Epithelial cell of proximal tubule (primary cell): ENCODE data around the gene FAM114A1. TPM values are rescaled to one million over a fixed set of nuclear protein-coding genes. Genes with fewer than 3 reads are reported as not detected.
"Not testable (repeated sequence)": the region's sequence is repeated elsewhere in the genome, so short reads cannot be mapped to it uniquely, and the experiment has no call there.

ENCODE experiments used
- DNase-seq: peaks from one replicate; pipeline ENCODE4 v3.0.0-alpha.2; 2011; ENCODE audit warnings: low read depth
- H3K4me3 ChIP-seq: 2 replicates; pipeline ENCODE4 v1.5.1; 2011; ENCODE audit warnings: low read depth, mild to moderate bottlenecking, low read length
- total RNA-seq: library from RNA; depleted of rRNA; stranded (reverse); fragments of >200 nt; gene quantifications from 2 replicates; pipeline ENCODE4 v1.2.3, GENCODE V29; 2015
- TF ChIP-seq, protein P1 (sequence below): conservative IDR thresholded peaks from 2 replicates; pipeline ENCODE4 v1.5.1; 2012; ENCODE audit warnings: low read depth, mild to moderate bottlenecking, low read length

FAM114A1 gene
- total RNA-seq, 1 donor from 2014 or later = 61.5 TPM

DNA sequence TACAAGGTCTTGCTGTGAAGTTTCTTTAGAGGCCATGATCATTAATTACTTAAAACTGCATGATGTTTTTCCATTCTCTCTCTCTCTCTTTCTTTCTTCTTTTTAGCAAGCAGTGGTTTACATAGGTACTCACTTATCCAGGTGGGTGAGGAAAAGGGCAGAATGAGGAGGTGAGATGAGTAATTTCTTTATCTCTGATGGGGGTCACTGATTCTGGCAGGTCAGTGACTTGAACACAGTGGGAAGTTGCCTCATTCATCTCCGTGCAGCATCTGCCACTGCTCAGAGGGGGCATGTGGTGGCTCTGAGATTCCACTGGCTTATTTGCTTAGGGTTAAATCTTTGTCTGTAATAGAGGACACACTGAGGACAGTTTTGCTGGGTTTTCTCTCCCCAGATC, 62.6 kb downstream of the FAM114A1 start:
- no peak overlapping the region for H3K4me3 ChIP-seq
- no peak for DNase-seq
- TF ChIP-seq, protein P1, sequence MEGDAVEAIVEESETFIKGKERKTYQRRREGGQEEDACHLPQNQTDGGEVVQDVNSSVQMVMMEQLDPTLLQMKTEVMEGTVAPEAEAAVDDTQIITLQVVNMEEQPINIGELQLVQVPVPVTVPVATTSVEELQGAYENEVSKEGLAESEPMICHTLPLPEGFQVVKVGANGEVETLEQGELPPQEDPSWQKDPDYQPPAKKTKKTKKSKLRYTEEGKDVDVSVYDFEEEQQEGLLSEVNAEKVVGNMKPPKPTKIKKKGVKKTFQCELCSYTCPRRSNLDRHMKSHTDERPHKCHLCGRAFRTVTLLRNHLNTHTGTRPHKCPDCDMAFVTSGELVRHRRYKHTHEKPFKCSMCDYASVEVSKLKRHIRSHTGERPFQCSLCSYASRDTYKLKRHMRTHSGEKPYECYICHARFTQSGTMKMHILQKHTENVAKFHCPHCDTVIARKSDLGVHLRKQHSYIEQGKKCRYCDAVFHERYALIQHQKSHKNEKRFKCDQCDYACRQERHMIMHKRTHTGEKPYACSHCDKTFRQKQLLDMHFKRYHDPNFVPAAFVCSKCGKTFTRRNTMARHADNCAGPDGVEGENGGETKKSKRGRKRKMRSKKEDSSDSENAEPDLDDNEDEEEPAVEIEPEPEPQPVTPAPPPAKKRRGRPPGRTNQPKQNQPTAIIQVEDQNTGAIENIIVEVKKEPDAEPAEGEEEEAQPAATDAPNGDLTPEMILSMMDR = no peak

DNA sequence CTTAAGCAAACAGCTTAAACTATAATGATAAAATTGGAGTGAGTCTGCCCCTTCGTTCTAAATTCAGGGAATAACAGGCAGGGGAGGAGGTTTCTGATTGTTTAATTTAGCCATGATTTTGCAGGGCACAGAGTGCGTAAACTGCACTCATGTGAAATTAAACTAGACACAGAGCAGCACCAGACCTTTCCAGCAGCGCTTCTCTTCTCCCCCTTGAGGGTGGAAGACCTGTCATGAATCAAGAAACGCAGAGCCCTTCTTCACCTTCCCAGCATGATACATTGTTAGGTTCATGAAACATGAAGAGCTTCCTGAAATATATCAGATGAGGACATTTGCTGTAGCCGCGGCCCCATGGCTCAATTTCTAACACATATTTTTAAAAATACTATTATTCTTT, 63.1 kb downstream of the FAM114A1 start:
- TF ChIP-seq, protein P1 = no peak
- no peak overlapping the region for H3K4me3 ChIP-seq
- no peak for DNase-seq

DNA sequence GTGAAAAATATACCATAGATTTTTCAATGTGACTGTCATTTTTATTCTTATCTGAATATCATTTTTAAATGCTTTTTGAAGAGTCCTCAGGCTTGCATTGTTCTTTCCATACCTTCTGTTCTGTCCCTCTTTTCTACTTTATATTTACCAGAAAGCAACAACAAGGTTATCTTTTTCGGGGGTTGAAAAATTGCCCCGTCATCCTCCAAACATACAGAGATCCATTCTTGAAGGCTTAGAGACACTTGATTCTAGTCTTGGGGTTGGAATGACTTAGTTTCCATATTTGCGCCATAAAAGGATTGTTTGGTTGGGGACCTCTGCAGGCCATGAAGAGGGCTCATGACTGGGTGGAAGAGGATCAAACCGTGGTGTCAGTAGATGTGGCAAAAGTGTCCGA, 63.5 kb downstream of the FAM114A1 start:
- TF ChIP-seq, protein P1 = no peak
- H3K4me3 ChIP-seq = no peak overlapping the region
- DNase-seq = no peak

DNA sequence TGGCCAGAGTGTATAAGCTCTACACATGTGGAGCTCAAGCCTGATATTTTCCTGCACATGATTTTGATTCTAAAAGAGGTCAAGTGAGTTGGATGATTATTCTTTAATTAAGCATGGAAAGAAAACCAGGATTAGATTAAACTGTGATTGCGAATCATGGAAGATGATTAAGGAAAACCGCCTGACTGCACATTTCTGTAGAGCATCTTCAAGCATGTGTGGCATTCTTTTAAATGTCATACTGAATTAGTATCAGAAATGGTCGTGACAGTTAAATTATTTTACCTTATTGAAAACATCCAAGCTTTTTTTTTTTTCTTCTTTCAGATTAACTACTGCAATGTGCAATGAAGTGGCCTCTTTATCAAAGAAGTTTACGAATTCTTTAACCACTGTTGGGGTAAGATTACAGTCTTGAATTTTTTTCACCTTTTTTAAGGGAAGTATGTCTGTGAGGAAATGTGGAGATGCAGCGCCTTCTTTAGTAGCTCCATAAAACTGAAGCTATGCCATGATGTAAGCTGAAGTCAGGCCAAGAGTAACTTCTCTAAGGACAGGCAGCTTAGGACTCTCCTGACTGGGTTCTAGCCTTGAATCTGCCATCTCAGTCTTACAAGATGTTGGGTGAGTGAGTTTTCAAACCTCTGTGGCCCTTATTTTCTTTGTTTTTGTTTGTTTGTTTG, 67.9 kb downstream of the FAM114A1 start:
- no peak overlapping the region for H3K4me3 ChIP-seq
- TF ChIP-seq, protein P1 = no peak
- DNase-seq = no peak

DNA sequence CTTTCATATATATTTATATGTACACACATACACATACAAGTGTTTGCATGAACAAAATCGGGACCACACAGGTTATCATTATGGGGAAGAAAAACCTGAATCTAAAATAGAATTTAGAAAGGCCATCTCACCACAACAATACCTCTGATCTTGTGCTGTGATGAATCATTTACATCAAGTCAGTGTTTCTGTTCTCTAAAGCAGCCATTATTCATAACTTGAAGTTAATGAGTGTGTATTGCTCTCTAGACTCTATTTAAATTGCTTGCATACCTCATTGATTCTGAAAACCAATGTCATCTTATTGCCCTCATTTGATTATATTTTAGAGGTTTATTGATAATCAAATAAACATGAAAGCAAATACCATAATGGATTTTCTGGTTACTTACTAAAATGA, 71.6 kb downstream of the FAM114A1 start:
- TF ChIP-seq, protein P1 = no peak
- no peak overlapping the region for H3K4me3 ChIP-seq
- no peak for DNase-seq

DNA sequence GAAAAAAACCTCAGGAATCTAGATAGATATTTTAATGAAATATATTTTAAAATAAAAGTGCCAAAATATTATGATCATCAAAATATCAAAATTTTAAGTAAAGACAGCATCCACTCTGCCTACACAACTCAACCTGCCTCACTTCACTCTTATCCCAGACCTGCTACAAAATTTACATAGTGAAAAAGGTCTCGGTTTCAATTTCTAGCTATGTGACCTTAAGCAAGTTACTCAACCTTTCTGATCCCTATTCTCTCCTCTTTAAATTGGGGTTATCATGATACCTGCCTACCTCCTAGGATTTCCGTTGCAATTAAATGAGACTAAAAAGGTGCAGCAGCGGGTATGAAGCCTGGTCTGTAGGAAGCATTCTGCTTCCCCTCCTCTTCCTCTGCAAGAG, 72.9 kb downstream of the FAM114A1 start:
- no peak overlapping the region for H3K4me3 ChIP-seq
- DNase-seq = no peak
- TF ChIP-seq, protein P1 = no peak

DNA sequence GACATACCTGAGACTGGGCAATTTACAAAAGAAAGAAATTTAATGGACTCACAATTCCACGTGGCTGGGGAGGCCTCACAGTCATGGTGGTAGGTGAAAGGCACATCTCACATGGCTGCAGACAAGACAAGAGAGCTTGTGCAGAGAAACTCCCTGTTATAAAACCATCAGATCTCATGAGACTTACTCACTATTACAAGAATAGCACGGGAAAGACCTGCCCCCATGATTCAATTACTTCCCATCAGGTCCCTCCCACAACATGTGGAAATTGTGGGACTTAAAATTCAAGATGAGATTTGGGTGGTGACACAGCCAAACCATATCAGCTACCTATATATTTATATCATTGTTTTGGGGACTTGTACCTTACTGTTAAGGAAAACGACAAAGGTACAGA, 74.3 kb downstream of the FAM114A1 start:
- not testable (repeated sequence) for H3K4me3 ChIP-seq, DNase-seq
